Right atrium auricular region (tissue), 2 donors: ENCODE results near the gene AMBRA1. TPM values are rescaled to one million over a fixed set of nuclear protein-coding genes. Genes with fewer than 3 reads are reported as not detected.

Experiments used
- DNase-seq: peaks from one replicate; pipeline ENCODE4 v3.0.0-alpha.2; 2019; ENCODE audit warnings: low spot score
- H3K27ac ChIP-seq, 2 donors: fragments of 200-600 bp; sonication (generic); 1 replicate in 1 of 2; 2 replicates in 1 of 2; pipeline ENCODE4 v1.5.1; 2016 to 2019
- H3K27me3 ChIP-seq, 2 donors: fragments of 200-600 bp; sonication (generic); one replicate each; pipeline versions ENCODE4 v1.5.1 to v1.6.0; 2017 to 2019
- H3K36me3 ChIP-seq: fragments of 200-600 bp; sonication (generic); one replicate; pipeline ENCODE4 v1.5.1; 2016
- H3K4me1 ChIP-seq, 2 donors: fragments of 200-600 bp; sonication (generic); one replicate each; pipeline versions ENCODE4 v1.5.1 to v1.6.0; 2017 to 2019
- H3K4me3 ChIP-seq, 2 donors: fragments of 200-600 bp; sonication (generic); 1 replicate in 1 of 2; 2 replicates in 1 of 2; pipeline ENCODE4 v1.5.1; 2017 to 2019; ENCODE audit warnings: mild to moderate bottlenecking in 1 of 2, moderate library complexity in 1 of 2
- H3K9me3 ChIP-seq, 2 donors: fragments of 200-600 bp; sonication (generic); one replicate each; pipeline ENCODE4 v1.5.1; 2019
- total RNA-seq, 2 donors: library from RNA; depleted of rRNA; stranded (reverse); fragments of >200 nt; gene quantifications; one replicate each; pipeline ENCODE4 v1.1.0, GENCODE V29; 2016
- TF ChIP-seq, protein P1 (sequence below), 2 donors: fragments of 200-600 bp; sonication (generic); IDR thresholded peaks; one replicate each; pipeline ENCODE4 v1.5.1; 2019; ENCODE audit warnings: antibody characterized with exemption in 2 of 2

The AMBRA1 gene
- total RNA-seq, 2 donors from 2014 or later: 16.8 to 22.0 TPM

DNA sequence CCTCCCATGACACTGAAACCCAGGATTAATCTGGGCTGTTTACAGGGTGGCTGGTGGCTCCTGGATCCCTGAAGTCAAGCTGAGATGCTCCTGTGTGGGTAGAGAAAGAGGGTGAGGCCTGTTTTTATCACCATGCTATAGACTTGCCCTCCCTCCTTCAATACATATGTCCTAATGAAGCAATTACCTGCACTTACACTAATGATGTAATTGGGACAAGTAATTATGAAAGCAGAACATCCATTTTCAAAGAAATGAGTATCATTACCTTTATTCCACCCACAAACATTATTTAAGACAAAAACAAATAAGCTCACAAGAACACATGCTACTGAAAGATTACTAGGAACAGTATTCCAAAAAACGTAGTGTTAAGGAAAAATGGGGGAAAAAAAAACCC lies 138.0 kb downstream of the AMBRA1 start:
- no peak overlapping the region for H3K27ac ChIP-seq
- no peak for DNase-seq
- H3K4me1 ChIP-seq: peaks cover 0 to 11% of the 10 kb centered on the region in 2 donors
- H3K9me3 ChIP-seq: no peaks in the 10 kb centered on the region
- no peaks in the 10 kb centered on the region for H3K27me3 ChIP-seq
- H3K4me3 ChIP-seq: no peak overlapping the region
- no peaks in the 10 kb centered on the region for H3K36me3 ChIP-seq
- TF ChIP-seq, protein P1, sequence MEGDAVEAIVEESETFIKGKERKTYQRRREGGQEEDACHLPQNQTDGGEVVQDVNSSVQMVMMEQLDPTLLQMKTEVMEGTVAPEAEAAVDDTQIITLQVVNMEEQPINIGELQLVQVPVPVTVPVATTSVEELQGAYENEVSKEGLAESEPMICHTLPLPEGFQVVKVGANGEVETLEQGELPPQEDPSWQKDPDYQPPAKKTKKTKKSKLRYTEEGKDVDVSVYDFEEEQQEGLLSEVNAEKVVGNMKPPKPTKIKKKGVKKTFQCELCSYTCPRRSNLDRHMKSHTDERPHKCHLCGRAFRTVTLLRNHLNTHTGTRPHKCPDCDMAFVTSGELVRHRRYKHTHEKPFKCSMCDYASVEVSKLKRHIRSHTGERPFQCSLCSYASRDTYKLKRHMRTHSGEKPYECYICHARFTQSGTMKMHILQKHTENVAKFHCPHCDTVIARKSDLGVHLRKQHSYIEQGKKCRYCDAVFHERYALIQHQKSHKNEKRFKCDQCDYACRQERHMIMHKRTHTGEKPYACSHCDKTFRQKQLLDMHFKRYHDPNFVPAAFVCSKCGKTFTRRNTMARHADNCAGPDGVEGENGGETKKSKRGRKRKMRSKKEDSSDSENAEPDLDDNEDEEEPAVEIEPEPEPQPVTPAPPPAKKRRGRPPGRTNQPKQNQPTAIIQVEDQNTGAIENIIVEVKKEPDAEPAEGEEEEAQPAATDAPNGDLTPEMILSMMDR (IDR thresholded peaks at IDR 0.05): no peak

DNA sequence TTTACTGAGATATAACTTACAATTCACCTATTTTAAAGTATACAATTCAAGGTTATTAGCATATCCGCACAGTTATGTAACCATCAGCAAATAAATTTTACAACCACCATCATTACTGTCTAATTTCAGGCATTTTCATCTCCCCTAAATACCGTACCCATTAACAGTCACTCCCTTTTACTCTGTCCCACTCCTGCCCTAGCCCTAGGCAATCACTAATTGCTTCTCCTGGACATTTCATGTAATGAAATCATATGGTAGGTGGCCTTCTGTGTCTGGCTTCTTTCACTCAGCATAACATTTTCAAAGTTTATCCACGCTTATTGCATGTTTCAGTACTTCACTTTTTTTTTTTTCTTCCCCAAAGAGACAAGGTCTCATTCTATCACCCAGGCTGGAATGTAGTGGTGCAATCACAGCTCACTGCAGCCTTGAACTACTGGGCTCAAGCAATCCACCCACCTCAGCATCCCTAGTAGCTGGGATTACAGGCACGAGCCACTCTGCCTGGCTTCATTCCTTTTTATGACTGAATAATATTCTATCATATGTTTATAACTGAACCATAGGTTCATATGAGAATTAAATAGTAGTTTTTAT lies 140.8 kb downstream of the AMBRA1 start:
- H3K9me3 ChIP-seq: no peaks in the 10 kb centered on the region
- no peaks in the 10 kb centered on the region for H3K27me3 ChIP-seq
- H3K36me3 ChIP-seq: no peaks in the 10 kb centered on the region
- DNase-seq: no peak
- no peak overlapping the region for H3K4me3 ChIP-seq
- peaks cover 0 to 14% of the 10 kb centered on the region in 2 donors for H3K4me1 ChIP-seq
- TF ChIP-seq, protein P1 (IDR thresholded peaks at IDR 0.05): no peak
- H3K27ac ChIP-seq: no peak overlapping the region

DNA sequence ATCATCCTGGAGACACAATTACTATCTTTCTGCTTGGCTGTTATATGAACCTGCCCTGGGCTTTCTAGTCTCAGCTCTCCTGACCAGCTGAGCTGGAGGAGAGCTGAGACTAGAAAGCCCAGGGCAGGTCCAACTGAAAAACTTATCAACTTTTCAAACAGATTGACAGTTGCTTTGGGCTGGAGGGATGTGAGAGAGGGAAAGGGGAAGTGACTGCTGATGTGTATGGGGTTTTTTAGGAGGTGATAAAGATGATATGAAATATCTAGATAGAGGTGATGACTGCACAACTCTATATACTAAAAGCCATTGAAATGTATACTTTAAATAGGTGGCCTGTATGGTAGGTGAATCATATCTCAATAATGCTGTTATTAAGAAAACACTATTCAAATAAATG lies 142.1 kb downstream of the AMBRA1 start:
- Histone ChIP-seq H3K36me3 (no peaks in the 10 kb centered on the region), H3K4me1 (peaks cover 0 to 20% of the 10 kb centered on the region in 2 donors), H3K27ac (no peak overlapping the region), H3K9me3 (no peaks in the 10 kb centered on the region), H3K4me3 (no peak overlapping the region), H3K27me3 (no peaks in the 10 kb centered on the region)
- TF ChIP-seq, protein P1 (IDR thresholded peaks at IDR 0.05): no peak
- no peak for DNase-seq

DNA sequence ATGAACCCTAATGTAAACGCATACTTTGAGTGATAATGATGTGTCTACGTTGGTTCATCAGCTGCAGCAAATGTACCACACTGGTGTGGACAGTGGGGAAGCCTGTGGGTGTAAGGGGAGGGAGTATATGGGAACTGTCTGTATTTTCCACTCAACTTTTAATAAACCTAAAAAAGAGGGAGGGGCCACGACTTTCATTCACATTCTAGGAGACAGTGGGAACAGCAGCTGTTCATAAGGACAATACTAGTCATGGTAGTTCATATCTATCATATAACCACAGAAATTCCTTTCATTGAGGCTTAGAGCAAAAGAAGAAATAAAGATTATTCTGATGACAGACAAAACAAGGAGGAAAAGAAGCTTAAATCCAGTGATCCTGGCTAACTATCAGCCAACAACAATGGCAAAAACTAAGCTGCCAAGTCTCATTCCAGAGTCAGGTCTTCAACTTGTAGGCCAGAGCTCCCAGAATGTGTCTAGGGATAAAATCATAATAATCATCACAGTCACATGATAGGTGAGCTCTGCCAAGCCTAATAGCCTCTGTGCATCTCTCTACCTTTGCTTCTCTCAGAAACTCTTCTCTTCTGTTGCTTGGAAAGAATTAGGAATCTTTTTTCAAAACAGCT lies 142.9 kb downstream of the AMBRA1 start:
- TF ChIP-seq, protein P1 (IDR thresholded peaks at IDR 0.05): no peak

DNA sequence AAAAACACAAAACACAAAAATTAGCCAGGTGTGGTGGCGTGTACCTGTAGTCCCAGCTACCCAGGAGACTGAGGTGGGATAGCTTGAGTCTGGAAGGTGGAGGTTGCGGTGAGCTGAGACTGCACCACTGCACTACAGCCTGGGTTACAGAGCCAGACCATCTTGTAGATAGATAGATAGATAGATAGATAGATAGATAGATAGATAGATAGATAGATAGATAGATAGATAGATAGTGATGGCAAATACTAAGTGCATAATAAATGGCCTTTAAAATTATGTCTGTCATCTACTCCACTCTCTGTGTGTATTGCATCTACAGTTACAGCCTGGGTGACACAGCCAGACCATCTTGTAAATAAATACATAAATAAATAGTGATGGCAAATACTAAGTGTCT lies 146.3 kb downstream of the AMBRA1 start:
- H3K27ac ChIP-seq: no peak overlapping the region
- peaks cover 0 to 39% of the 10 kb centered on the region in 2 donors for H3K4me1 ChIP-seq
- DNase-seq: no peak
- H3K27me3 ChIP-seq: no peaks in the 10 kb centered on the region
- no peak overlapping the region for H3K4me3 ChIP-seq
- peaks cover 8% of the 10 kb centered on the region for H3K36me3 ChIP-seq
- TF ChIP-seq, protein P1 (IDR thresholded peaks at IDR 0.05): no peak
- H3K9me3 ChIP-seq: no peaks in the 10 kb centered on the region

More for the DNA sequence above, 142.9 kb downstream of the AMBRA1 start:
- Histone ChIP-seq H3K4me1 (peaks cover 0 to 28% of the 10 kb centered on the region in 2 donors), H3K4me3 (no peak overlapping the region), H3K27ac (no peak overlapping the region), H3K27me3 (no peaks in the 10 kb centered on the region), H3K36me3 (no peaks in the 10 kb centered on the region), H3K9me3 (no peaks in the 10 kb centered on the region)
- no peak for DNase-seq
